Measurements from ENCODE around the gene MAPKAPK2. TPM values are rescaled to one million over a fixed set of nuclear protein-coding genes. Genes with fewer than 3 reads are reported as not detected.

The MAPKAPK2 gene
- total RNA-seq, 4 donors from 2014 or later: 45.0 to 77.4 (median 55.5) TPM

GRCh38 chr1:206748348-206749030 lies 63.8 kb downstream of the MAPKAPK2 start:
- Histone ChIP-seq H3K4me3 (no peak overlapping the region), H3K36me3 (no peaks in the 10 kb centered on the region), H3K9me3 (no peaks in the 10 kb centered on the region), H3K27ac (no peak overlapping the region), H3K27me3 (peaks cover 9% of the 10 kb centered on the region), H3K4me1 (no peaks in the 10 kb centered on the region)
- WGBS, 2 donors (ENCODE audit: low coverage in 1 of 2): 85 to 88% methylated on average over 2 to 3 of the region's 3 CpGs
- TF ChIP-seq CTCF (IDR thresholded peaks at IDR 0.05): no peak
- no peak for TF ChIP-seq EP300 (IDR thresholded peaks at IDR 0.05)
- TF ChIP-seq POLR2A (IDR thresholded peaks at IDR 0.05): no peak
- no peak for TF ChIP-seq POLR2AphosphoS5 (IDR thresholded peaks at IDR 0.05)
- ATAC-seq: no peak

- Histone ChIP-seq H3K9me3 (no peaks in the 10 kb centered on the region), H3K4me3 (no peak overlapping the region), H3K36me3 (no peaks in the 10 kb centered on the region), H3K27me3 (peaks cover 10% of the 10 kb centered on the region), H3K4me1 (no peaks in the 10 kb centered on the region), H3K27ac (no peak overlapping the region)
- 30 to 35% methylated on average over 5 of the region's 5 CpGs for WGBS, 2 donors (ENCODE audit: low coverage in 1 of 2)
- no peak for TF ChIP-seq POLR2A (IDR thresholded peaks at IDR 0.05)
- TF ChIP-seq EP300 (IDR thresholded peaks at IDR 0.05): no peak
- no peak for TF ChIP-seq POLR2AphosphoS5 (IDR thresholded peaks at IDR 0.05)
- no peak for TF ChIP-seq CTCF (IDR thresholded peaks at IDR 0.05)
- no peak for ATAC-seq
Measured at GRCh38 chr1:206751891-206752290, 67.2 kb downstream of the MAPKAPK2 start.

DNA sequence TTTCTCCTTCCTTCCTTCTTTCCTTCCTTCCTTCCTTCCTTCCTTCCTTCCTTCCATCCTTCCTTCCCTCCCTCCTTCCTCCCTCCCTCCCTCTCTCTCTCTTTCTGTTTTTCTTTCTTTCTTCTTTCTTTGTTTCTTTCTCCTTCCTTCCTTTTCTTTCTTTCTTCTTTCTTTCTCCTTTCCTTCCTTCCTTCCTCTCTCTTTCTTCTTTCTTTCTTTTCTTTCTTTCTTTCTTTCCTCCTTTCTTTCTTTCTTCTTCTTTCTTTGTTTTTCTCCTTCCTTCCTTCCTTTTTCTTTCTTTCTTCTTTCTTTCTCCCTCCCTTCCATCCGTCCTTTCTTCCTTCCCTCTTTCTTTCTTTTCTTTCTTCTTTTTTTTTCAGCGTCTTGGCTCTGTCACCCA lies 67.8 kb downstream of the MAPKAPK2 start:
- Histone ChIP-seq H3K9me3 (no peaks in the 10 kb centered on the region), H3K36me3 (no peaks in the 10 kb centered on the region), H3K27ac (no peak overlapping the region), H3K27me3 (peaks cover 10% of the 10 kb centered on the region), H3K4me3 (no peak overlapping the region), H3K4me1 (no peaks in the 10 kb centered on the region)
- WGBS, 2 donors (ENCODE audit: low coverage in 1 of 2): 83% methylated on average over 2 of the region's 2 CpGs; no CpG with 5 or more reads in 1 of the 2 donors
- ATAC-seq: no peak
- TF ChIP-seq EP300 (IDR thresholded peaks at IDR 0.05) (no peak), CTCF (IDR thresholded peaks at IDR 0.05) (no peak), POLR2A (IDR thresholded peaks at IDR 0.05) (no peak), POLR2AphosphoS5 (IDR thresholded peaks at IDR 0.05) (no peak)

DNA sequence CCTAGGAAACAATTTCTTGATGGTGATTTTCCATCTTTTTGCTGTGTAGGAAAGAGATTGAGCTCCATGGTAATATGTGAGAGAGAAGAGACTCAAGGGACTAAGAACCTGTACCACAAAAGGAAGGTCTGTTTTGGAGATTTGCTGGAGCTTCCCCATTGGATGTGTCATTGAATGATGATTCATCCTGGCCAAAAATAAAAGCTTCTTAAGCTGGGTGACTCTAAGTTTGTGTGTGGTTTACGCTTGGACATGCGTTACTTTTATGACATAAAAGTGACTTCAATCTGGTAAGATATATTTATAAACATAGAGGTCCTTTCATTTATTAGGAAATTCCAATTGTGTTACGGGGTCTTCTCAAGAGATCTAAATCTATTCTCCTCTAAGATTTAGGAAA lies 68.4 kb downstream of the MAPKAPK2 start:
- WGBS, 2 donors (ENCODE audit: low coverage in 1 of 2): 77 to 91% methylated on average over 3 of the region's 3 CpGs

More for the DNA sequence above, 68.4 kb downstream of the MAPKAPK2 start:
- H3K9me3 ChIP-seq: no peaks in the 10 kb centered on the region
- no peaks in the 10 kb centered on the region for H3K4me1 ChIP-seq
- H3K4me3 ChIP-seq: no peak overlapping the region
- H3K36me3 ChIP-seq: no peaks in the 10 kb centered on the region
- TF ChIP-seq EP300 (IDR thresholded peaks at IDR 0.05) (no peak), POLR2A (IDR thresholded peaks at IDR 0.05) (no peak), POLR2AphosphoS5 (IDR thresholded peaks at IDR 0.05) (no peak), CTCF (IDR thresholded peaks at IDR 0.05) (no peak)
- peaks cover 10% of the 10 kb centered on the region for H3K27me3 ChIP-seq
- no peak for ATAC-seq
- H3K27ac ChIP-seq: no peak overlapping the region
